HepG2 (cell line): Measurements from ENCODE around the gene RRBP1. TPM values are rescaled to one million over a fixed set of nuclear protein-coding genes. Genes with fewer than 3 reads are reported as not detected.
A peak's percentile ranks its signal among the peaks of the same experiment; 100 is the strongest.

Source experiments
- BCL6 ChIP-seq: IDR thresholded peaks from 2 replicates; pipeline ENCODE4 v1.6.1; 2016; ENCODE audit warnings: missing genetic modification reagents, missing compliant biosample characterization
- CBX1 ChIP-seq: IDR thresholded peaks from one replicate; pipeline ENCODE4 v1.6.1; 2016; ENCODE audit warnings: antibody characterized with exemption, low read depth
- GTF2F1 ChIP-seq: fragments of 150-350 bp; IDR thresholded peaks from 2 replicates; pipeline ENCODE4 v1.6.1; 2014; ENCODE audit warnings: low read length
- HIVEP1 ChIP-seq: sonication (generic); formaldehyde crosslinking; IDR thresholded peaks from 2 replicates; pipeline ENCODE4 v1.4.0; 2020; ENCODE audit warnings: mild to moderate bottlenecking, missing genetic modification reagents
- HNF4A ChIP-seq: sonication (generic); formaldehyde crosslinking; IDR thresholded peaks from 2 replicates; pipeline ENCODE4 v1.4.0; 2020; ENCODE audit warnings: missing genetic modification reagents
- MBNL3 ChIP-seq: fragments of 250-450 bp; sonication (Bioruptor Pico); conservative IDR thresholded peaks from 2 replicates; pipeline ENCODE4 v1.8.0; 2022; ENCODE audit warnings: mild to moderate bottlenecking, inconsistent platforms
- RAD21 ChIP-seq: fragments of 450-650 bp; formaldehyde crosslinking; IDR thresholded peaks from 2 replicates; pipeline ENCODE4 v1.5.0; 2020; ENCODE audit warnings: mild to moderate bottlenecking
- SAFB2 ChIP-seq: sonication (generic); formaldehyde crosslinking; IDR thresholded peaks from 2 replicates; pipeline ENCODE4 v1.5.1; 2020; ENCODE audit warnings: missing genetic modification reagents, low read depth, mild to moderate bottlenecking, borderline replicate concordance
- SMAD9 ChIP-seq: sonication (generic); formaldehyde crosslinking; IDR thresholded peaks from 2 replicates; pipeline ENCODE4 v1.5.1; 2020; ENCODE audit warnings: mild to moderate bottlenecking, missing genetic modification reagents
- SRY ChIP-seq: sonication (generic); formaldehyde crosslinking; IDR thresholded peaks from 2 replicates; pipeline ENCODE4 v1.8.0; 2022; ENCODE audit warnings: mild to moderate bottlenecking, missing genetic modification reagents
- ZNF776 ChIP-seq: sonication (generic); formaldehyde crosslinking; IDR thresholded peaks from 2 replicates; pipeline ENCODE4 v1.4.0; 2020; ENCODE audit warnings: mild to moderate bottlenecking, missing genetic modification reagents
- polyA plus RNA-seq, 8 experiments: library from polyadenylated mRNA; depleted of rRNA in 3 of 8; stranded (reverse) in 7 of 8; unstranded in 1 of 8; fragments of >200 nt; fragmentation: Illumina TruSeq in 4 of 8; extraction: Trizol in 4 of 8; gene quantifications; 2 replicates each; pipeline versions ENCODE4 v1.2.1 to v1.2.3, GENCODE V29; 2011 to 2016; ENCODE audit warnings: low read depth in 4 of 8, missing spikeins in 1 of 8, mixed read lengths in 1 of 8; ENCODE audit not compliant: insufficient read depth in 1 of 8
- total RNA-seq, 5 experiments: library from RNA; depleted of rRNA; stranded (reverse); fragments of >200 nt; fragmentation: Illumina TruSeq; extraction: Trizol; gene quantifications; 2 replicates each; pipeline ENCODE4 v1.2.3, GENCODE V29; 2016; ENCODE audit warnings: low read depth in 1 of 5
- TF ChIP-seq, protein P1 (sequence below): sonication (generic); formaldehyde crosslinking; IDR thresholded peaks from 2 replicates; pipeline ENCODE4 v1.8.0; 2022; ENCODE audit warnings: mild to moderate bottlenecking, missing genetic modification reagents
- TF ChIP-seq, protein P2 (sequence below): sonication (generic); formaldehyde crosslinking; IDR thresholded peaks from 2 replicates; pipeline ENCODE4 v1.4.0; 2020; ENCODE audit warnings: missing genetic modification reagents
- TF ChIP-seq, protein P3 (sequence below): sonication (generic); formaldehyde crosslinking; IDR thresholded peaks from 2 replicates; pipeline ENCODE4 v1.8.1; 2023; ENCODE audit warnings: mild to moderate bottlenecking, missing genetic modification reagents
- TF ChIP-seq, protein P4 (sequence below): IDR thresholded peaks from 2 replicates; pipeline ENCODE4 v1.6.1; 2012; ENCODE audit warnings: inconsistent platforms
- TF ChIP-seq, protein P5 (sequence below): sonication (generic); formaldehyde crosslinking; IDR thresholded peaks from 2 replicates; pipeline ENCODE4 v1.5.1; 2020; ENCODE audit warnings: mild to moderate bottlenecking, missing genetic modification reagents, borderline replicate concordance
- TF ChIP-seq, protein P6 (sequence below): sonication (generic); formaldehyde crosslinking; IDR thresholded peaks from 2 replicates; pipeline ENCODE4 v1.4.0; 2020; ENCODE audit warnings: missing genetic modification reagents

Gene RRBP1
- total and polyA plus RNA-seq, 2 of the 13 experiments (the other 11 are each of a cell fraction or from before 2014, with no cell fraction given): 150 to 222 TPM

DNA sequence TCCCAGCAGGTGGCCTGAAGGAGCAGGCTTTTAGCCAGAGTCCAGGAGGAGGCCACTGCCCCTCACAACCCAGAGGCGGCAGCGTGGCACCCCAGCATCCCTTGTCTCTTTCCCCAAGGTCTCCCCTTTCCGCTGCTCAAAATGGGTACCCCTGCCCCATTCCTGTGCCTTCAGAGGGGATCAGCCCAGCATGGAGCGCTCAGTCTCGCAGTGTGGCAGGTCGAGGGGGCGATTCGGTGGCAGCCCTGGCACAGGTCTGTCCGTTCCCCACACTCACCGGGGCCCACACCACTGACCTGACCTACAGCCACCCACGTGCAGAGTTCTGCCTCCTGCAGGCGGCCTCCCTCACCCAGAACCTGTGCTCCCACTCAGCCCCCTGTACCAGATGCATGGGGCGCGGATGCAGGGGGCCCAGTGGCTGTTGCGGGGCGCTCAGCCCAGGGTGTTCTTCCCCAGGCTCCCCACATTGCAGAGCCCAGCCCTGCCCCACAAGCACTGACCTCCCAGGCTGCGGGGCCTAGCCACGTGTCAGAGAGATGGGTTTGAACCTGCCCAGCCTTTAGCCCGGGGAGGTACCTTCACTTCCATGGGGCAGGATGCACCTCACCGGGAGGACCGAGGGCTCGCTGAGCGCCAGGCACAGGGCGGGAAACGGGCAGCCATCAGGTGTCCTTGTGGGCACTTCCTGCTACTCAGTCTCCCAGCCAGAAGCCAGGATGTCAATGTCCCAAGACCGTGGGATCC, 70.3 kb downstream of the RRBP1 start (continued):
- TF ChIP-seq, protein P1, sequence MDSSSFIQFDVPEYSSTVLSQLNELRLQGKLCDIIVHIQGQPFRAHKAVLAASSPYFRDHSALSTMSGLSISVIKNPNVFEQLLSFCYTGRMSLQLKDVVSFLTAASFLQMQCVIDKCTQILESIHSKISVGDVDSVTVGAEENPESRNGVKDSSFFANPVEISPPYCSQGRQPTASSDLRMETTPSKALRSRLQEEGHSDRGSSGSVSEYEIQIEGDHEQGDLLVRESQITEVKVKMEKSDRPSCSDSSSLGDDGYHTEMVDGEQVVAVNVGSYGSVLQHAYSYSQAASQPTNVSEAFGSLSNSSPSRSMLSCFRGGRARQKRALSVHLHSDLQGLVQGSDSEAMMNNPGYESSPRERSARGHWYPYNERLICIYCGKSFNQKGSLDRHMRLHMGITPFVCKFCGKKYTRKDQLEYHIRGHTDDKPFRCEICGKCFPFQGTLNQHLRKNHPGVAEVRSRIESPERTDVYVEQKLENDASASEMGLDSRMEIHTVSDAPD: no peak
- TF ChIP-seq BCL6 (CRISPR knock-in tag) (no peak), SMAD9 (CRISPR knock-in tag) (no peak), ZNF776 (CRISPR knock-in tag) (no peak), SRY (CRISPR knock-in tag) (no peak), SAFB2 (peak; percentile 75; the same call in 1 of the 2 replicates), HNF4A (no peak), HIVEP1 (no peak), RAD21 (CRISPR knock-in tag) (peak; percentile 81), MBNL3 (CRISPR knock-in tag) (no peak), GTF2F1 (no peak), CBX1 (no peak)
- TF ChIP-seq, protein P2, sequence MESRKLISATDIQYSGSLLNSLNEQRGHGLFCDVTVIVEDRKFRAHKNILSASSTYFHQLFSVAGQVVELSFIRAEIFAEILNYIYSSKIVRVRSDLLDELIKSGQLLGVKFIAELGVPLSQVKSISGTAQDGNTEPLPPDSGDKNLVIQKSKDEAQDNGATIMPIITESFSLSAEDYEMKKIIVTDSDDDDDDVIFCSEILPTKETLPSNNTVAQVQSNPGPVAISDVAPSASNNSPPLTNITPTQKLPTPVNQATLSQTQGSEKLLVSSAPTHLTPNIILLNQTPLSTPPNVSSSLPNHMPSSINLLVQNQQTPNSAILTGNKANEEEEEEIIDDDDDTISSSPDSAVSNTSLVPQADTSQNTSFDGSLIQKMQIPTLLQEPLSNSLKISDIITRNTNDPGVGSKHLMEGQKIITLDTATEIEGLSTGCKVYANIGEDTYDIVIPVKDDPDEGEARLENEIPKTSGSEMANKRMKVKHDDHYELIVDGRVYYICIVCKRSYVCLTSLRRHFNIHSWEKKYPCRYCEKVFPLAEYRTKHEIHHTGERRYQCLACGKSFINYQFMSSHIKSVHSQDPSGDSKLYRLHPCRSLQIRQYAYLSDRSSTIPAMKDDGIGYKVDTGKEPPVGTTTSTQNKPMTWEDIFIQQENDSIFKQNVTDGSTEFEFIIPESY (CRISPR knock-in tag): peak; percentile 6
- TF ChIP-seq, protein P3, sequence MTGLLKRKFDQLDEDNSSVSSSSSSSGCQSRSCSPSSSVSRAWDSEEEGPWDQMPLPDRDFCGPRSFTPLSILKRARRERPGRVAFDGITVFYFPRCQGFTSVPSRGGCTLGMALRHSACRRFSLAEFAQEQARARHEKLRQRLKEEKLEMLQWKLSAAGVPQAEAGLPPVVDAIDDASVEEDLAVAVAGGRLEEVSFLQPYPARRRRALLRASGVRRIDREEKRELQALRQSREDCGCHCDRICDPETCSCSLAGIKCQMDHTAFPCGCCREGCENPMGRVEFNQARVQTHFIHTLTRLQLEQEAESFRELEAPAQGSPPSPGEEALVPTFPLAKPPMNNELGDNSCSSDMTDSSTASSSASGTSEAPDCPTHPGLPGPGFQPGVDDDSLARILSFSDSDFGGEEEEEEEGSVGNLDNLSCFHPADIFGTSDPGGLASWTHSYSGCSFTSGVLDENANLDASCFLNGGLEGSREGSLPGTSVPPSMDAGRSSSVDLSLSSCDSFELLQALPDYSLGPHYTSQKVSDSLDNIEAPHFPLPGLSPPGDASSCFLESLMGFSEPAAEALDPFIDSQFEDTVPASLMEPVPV: peak; percentile 74; the same call in 1 of the 2 replicates
- TF ChIP-seq, protein P4, sequence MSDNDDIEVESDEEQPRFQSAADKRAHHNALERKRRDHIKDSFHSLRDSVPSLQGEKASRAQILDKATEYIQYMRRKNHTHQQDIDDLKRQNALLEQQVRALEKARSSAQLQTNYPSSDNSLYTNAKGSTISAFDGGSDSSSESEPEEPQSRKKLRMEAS: no peak
- TF ChIP-seq, protein P5, sequence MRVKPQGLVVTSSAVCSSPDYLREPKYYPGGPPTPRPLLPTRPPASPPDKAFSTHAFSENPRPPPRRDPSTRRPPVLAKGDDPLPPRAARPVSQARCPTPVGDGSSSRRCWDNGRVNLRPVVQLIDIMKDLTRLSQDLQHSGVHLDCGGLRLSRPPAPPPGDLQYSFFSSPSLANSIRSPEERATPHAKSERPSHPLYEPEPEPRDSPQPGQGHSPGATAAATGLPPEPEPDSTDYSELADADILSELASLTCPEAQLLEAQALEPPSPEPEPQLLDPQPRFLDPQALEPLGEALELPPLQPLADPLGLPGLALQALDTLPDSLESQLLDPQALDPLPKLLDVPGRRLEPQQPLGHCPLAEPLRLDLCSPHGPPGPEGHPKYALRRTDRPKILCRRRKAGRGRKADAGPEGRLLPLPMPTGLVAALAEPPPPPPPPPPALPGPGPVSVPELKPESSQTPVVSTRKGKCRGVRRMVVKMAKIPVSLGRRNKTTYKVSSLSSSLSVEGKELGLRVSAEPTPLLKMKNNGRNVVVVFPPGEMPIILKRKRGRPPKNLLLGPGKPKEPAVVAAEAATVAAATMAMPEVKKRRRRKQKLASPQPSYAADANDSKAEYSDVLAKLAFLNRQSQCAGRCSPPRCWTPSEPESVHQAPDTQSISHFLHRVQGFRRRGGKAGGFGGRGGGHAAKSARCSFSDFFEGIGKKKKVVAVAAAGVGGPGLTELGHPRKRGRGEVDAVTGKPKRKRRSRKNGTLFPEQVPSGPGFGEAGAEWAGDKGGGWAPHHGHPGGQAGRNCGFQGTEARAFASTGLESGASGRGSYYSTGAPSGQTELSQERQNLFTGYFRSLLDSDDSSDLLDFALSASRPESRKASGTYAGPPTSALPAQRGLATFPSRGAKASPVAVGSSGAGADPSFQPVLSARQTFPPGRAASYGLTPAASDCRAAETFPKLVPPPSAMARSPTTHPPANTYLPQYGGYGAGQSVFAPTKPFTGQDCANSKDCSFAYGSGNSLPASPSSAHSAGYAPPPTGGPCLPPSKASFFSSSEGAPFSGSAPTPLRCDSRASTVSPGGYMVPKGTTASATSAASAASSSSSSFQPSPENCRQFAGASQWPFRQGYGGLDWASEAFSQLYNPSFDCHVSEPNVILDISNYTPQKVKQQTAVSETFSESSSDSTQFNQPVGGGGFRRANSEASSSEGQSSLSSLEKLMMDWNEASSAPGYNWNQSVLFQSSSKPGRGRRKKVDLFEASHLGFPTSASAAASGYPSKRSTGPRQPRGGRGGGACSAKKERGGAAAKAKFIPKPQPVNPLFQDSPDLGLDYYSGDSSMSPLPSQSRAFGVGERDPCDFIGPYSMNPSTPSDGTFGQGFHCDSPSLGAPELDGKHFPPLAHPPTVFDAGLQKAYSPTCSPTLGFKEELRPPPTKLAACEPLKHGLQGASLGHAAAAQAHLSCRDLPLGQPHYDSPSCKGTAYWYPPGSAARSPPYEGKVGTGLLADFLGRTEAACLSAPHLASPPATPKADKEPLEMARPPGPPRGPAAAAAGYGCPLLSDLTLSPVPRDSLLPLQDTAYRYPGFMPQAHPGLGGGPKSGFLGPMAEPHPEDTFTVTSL (CRISPR knock-in tag): no peak
- TF ChIP-seq, protein P6, sequence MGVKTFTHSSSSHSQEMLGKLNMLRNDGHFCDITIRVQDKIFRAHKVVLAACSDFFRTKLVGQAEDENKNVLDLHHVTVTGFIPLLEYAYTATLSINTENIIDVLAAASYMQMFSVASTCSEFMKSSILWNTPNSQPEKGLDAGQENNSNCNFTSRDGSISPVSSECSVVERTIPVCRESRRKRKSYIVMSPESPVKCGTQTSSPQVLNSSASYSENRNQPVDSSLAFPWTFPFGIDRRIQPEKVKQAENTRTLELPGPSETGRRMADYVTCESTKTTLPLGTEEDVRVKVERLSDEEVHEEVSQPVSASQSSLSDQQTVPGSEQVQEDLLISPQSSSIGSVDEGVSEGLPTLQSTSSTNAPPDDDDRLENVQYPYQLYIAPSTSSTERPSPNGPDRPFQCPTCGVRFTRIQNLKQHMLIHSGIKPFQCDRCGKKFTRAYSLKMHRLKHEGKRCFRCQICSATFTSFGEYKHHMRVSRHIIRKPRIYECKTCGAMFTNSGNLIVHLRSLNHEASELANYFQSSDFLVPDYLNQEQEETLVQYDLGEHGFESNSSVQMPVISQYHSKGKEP (CRISPR knock-in tag): no peak
